A549 (cell line): ENCODE data around the gene EFEMP1. TPM values are rescaled to one million over a fixed set of nuclear protein-coding genes. Genes with fewer than 3 reads are reported as not detected.

Source experiments
- ATAC-seq, 2 experiments: fragments of 200-7000 bp in 1 of 2; fragments of >200 bp in 1 of 2; cut with Nextera tagmentation in 1 of 2; cut with Tn5 transposase in 1 of 2; 3 replicates each; pipeline versions ENCODE4 v1.8.0 to v1.9.1; 2018 to 2020; ENCODE audit warnings: mild to moderate bottlenecking in 1 of 2, moderate library complexity in 1 of 2
- CTCF ChIA-PET: fragments of 300-600 bp; sonication (Branson Sonifier 250); formaldehyde crosslinking; extraction: SDS; loops from one replicate; lab custom pipeline; 2021; ENCODE audit warnings: antibody characterized with exemption, inconsistent platforms; lab: Yijun Ruan, JAX
- POLR2A ChIA-PET: fragments of 350-600 bp; formaldehyde crosslinking; extraction: SDS; loops from one replicate; lab custom pipeline; 2021; ENCODE audit warnings: antibody characterized with exemption, inconsistent platforms; lab: Yijun Ruan, JAX
- DNase-seq, 2 experiments: peaks; one replicate each; pipeline versions ENCODE4 v3.0.0 to v3.0.0-alpha.2; 2011 to 2016; ENCODE audit warnings: low read depth in 1 of 2, low spot score in 1 of 2
- FAIRE-seq: peaks from 2 replicates; lab custom pipeline; 2011; peaks lifted over from hg19 to GRCh38; lab: Jason Lieb, UNC
- H3K27ac ChIP-seq, 2 experiments: fragments of >200 bp; sonication (Bioruptor Twin); formaldehyde crosslinking; 3 replicates each; pipeline ENCODE4 v1.5.1; 2016 to 2017
- H3K4me1 ChIP-seq: fragments of >200 bp; sonication (Bioruptor Twin); formaldehyde crosslinking; 3 replicates; pipeline ENCODE4 v1.6.1; 2016
- H3K4me2 ChIP-seq: fragments of >200 bp; sonication (Bioruptor Twin); formaldehyde crosslinking; 3 replicates; pipeline ENCODE4 v1.6.1; 2016
- H3K4me3 ChIP-seq: fragments of >200 bp; sonication (Bioruptor Twin); formaldehyde crosslinking; 3 replicates; pipeline ENCODE4 v1.5.1; 2016
- H3K9me3 ChIP-seq: fragments of >200 bp; sonication (Bioruptor Twin); formaldehyde crosslinking; 3 replicates; pipeline ENCODE4 v1.6.1; 2016
- CEBPB ChIP-seq, 2 experiments: fragments of >200 bp in 1 of 2; sonication (Bioruptor Twin) in 1 of 2; formaldehyde crosslinking in 1 of 2; IDR thresholded peaks; 2 replicates each; pipeline ENCODE4 v1.6.1; 2012 to 2016
- CHD2 ChIP-seq: fragments of 150-350 bp; IDR thresholded peaks from 2 replicates; pipeline ENCODE4 v1.6.1; 2014; ENCODE audit warnings: low read length; ENCODE audit not compliant: partially characterized antibody
- ESRRA ChIP-seq: fragments of 150-350 bp; IDR thresholded peaks from 2 replicates; pipeline ENCODE4 v1.6.1; 2014; ENCODE audit warnings: mild to moderate bottlenecking, low read length, borderline replicate concordance
- FOSB ChIP-seq: fragments of 250-450 bp; sonication (Bioruptor Pico); IDR thresholded peaks from 2 replicates; pipeline ENCODE4 v1.5.0; 2020; ENCODE audit warnings: mild to moderate bottlenecking, moderate library complexity
- HDAC2 ChIP-seq: fragments of 200-600 bp; sonication (generic); IDR thresholded peaks from 2 replicates; pipeline ENCODE4 v1.6.1; 2016
- HOXA7 ChIP-seq: fragments of 250-450 bp; sonication (Bioruptor Pico); IDR thresholded peaks from 2 replicates; pipeline ENCODE4 v1.5.0; 2020; ENCODE audit warnings: mild to moderate bottlenecking, moderate library complexity
- JUNB ChIP-seq: fragments of >200 bp; sonication (Bioruptor Twin); formaldehyde crosslinking; IDR thresholded peaks from 2 replicates; pipeline ENCODE4 v1.6.1; 2016
- KDM1A ChIP-seq: fragments of 200-600 bp; sonication (generic); IDR thresholded peaks from 2 replicates; pipeline ENCODE4 v1.6.1; 2016; ENCODE audit warnings: low read depth, mild to moderate bottlenecking
- MYC ChIP-seq: IDR thresholded peaks from 2 replicates; pipeline ENCODE4 v1.6.1; 2012; ENCODE audit warnings: mild to moderate bottlenecking, inconsistent platforms, low read length, improper control_type of control experiment, borderline replicate concordance
- NFE2L2 ChIP-seq: fragments of 150-350 bp; conservative IDR thresholded peaks from 2 replicates; pipeline ENCODE4 v1.6.1; 2014; ENCODE audit warnings: low read length
- POLR2AphosphoS2 ChIP-seq: conservative IDR thresholded peaks from 2 replicates; pipeline ENCODE4 v1.6.1; 2012; ENCODE audit warnings: low read length, improper control_type of control experiment, inconsistent platforms
- RAD21 ChIP-seq, 2 experiments: fragments of >200 bp in 1 of 2; sonication (Bioruptor Twin) in 1 of 2; formaldehyde crosslinking in 1 of 2; IDR thresholded peaks in 1 of 2; conservative IDR thresholded peaks in 1 of 2; 2 replicates in 1 of 2; 3 replicates in 1 of 2; pipeline ENCODE4 v1.6.1; 2012 to 2018; ENCODE audit warnings: inconsistent platforms in 1 of 2
- SMC3 ChIP-seq: fragments of >200 bp; sonication (Bioruptor Twin); formaldehyde crosslinking; IDR thresholded peaks from 3 replicates; pipeline ENCODE4 v1.6.1; 2018; ENCODE audit warnings: inconsistent platforms
- SREBF2 ChIP-seq: fragments of 450-650 bp; IDR thresholded peaks from 2 replicates; pipeline ENCODE4 v1.6.1; 2014; ENCODE audit warnings: mild to moderate bottlenecking, moderate library complexity
- TFCP2L1 ChIP-seq: fragments of 250-450 bp; sonication (Bioruptor Pico); IDR thresholded peaks from 2 replicates; pipeline ENCODE4 v1.5.0; 2021; ENCODE audit warnings: mild to moderate bottlenecking
- TP53 ChIP-seq: fragments of 250-450 bp; sonication (Bioruptor Pico); IDR thresholded peaks from 2 replicates; pipeline ENCODE4 v1.5.0; 2021; ENCODE audit warnings: mild to moderate bottlenecking, moderate library complexity
- ZFP36 ChIP-seq: fragments of 450-650 bp; IDR thresholded peaks from 2 replicates; pipeline ENCODE4 v1.6.1; 2014; ENCODE audit warnings: borderline replicate concordance; ENCODE audit not compliant: partially characterized antibody
- ZNF302 ChIP-seq: fragments of 250-450 bp; sonication (Bioruptor Pico); IDR thresholded peaks from 2 replicates; pipeline ENCODE4 v1.9.0; 2021; ENCODE audit warnings: inconsistent platforms, mild to moderate bottlenecking, moderate library complexity
- WGBS: methylation state at CpG from one replicate; pipeline ENCODE4 v1.1.6; 2017; ENCODE audit errors: missing lambda C conversion rate; 5-methylcytosine and 5-hydroxymethylcytosine counted together
- polyA plus RNA-seq, 4 experiments: library from polyadenylated mRNA; depleted of rRNA in 3 of 4; stranded (reverse); fragments of >200 nt; fragmentation: RNase III in 1 of 4; extraction: RNeasy Plus Mini Kit Qiagen cat#74134 plus additional on column Dnase treatment in 1 of 4; gene quantifications; 2 replicates in 3 of 4; 3 replicates in 1 of 4; pipeline ENCODE4 v1.2.3, GENCODE V29; 2011 to 2017
- TF ChIP-seq, protein P1 (sequence below): fragments of >200 bp; sonication (Bioruptor Twin); formaldehyde crosslinking; IDR thresholded peaks from 2 replicates; pipeline ENCODE4 v1.6.1; 2016
- TF ChIP-seq, protein P2 (sequence below): fragments of 250-450 bp; sonication (Bioruptor Pico); IDR thresholded peaks from 2 replicates; pipeline ENCODE4 v1.5.0; 2020; ENCODE audit warnings: low read depth, mild to moderate bottlenecking, moderate library complexity

EFEMP1 gene
- polyA plus RNA-seq, 2 of the 4 experiments (the other 2 are of a cell fraction) = 48.5 to 59.2 TPM

DNA sequence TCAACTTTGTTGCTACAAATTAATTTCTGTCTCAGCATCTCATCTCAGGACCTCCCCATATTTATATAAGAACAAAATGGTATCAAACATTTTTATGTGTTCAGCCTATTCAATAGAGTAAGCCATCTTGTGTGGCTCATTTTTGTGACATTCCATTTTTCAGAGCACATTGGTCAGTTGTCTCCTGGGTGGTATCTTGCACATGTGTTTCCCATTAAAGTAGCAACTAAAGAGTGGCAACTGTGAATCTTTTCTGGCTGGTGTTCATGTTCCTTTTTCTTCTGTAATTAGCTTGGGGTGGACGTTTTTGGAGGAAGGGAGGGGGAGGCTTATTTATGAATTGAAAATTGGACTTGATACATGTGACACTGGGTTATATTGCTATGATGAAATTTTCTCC lies 45.4 kb upstream of the EFEMP1 start:
- H3K27ac ChIP-seq = no peak overlapping the region
- 0% methylated on average over 1 of the region's 1 CpG for WGBS
- H3K9me3 ChIP-seq = no peaks in the 10 kb centered on the region
- H3K4me3 ChIP-seq = no peak overlapping the region
- peaks cover 7% of the 10 kb centered on the region; the same call in 2 of the 3 replicates for H3K4me1 ChIP-seq
- ATAC-seq (no peak), DNase-seq (no peak), FAIRE-seq (no peak)
- POLR2A ChIA-PET = no interaction called here
- H3K4me2 ChIP-seq = no peak overlapping the region
- TF ChIP-seq TP53 (CRISPR knock-in tag) = no peak
- TF ChIP-seq ZNF302 (CRISPR knock-in tag) = no peak
- TF ChIP-seq SREBF2 = no peak
- TF ChIP-seq ESRRA = no peak
- no peak for TF ChIP-seq CEBPB (IDR thresholded peaks at IDR 0.05)
- no peak for TF ChIP-seq CHD2
- no peak for TF ChIP-seq ZFP36
- no peak for TF ChIP-seq TFCP2L1 (CRISPR knock-in tag)
- no peak for TF ChIP-seq KDM1A
- no peak for TF ChIP-seq HDAC2
- TF ChIP-seq POLR2AphosphoS2 = no peak
- no peak for TF ChIP-seq HOXA7 (CRISPR knock-in tag)
- TF ChIP-seq SMC3 = no peak
- TF ChIP-seq MYC = no peak
- TF ChIP-seq, protein P1, sequence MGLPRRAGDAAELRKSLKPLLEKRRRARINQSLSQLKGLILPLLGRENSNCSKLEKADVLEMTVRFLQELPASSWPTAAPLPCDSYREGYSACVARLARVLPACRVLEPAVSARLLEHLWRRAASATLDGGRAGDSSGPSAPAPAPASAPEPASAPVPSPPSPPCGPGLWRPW = no peak
- TF ChIP-seq FOSB (CRISPR knock-in tag) = no peak
- CTCF ChIA-PET = interaction anchor here (1.1 to 1.6 kb wide), 3 partner anchors 8 to 197 kb away, joined by 3 to 4 read pairs (median 3); no protein-coding TSS in a partner anchor

DNA sequence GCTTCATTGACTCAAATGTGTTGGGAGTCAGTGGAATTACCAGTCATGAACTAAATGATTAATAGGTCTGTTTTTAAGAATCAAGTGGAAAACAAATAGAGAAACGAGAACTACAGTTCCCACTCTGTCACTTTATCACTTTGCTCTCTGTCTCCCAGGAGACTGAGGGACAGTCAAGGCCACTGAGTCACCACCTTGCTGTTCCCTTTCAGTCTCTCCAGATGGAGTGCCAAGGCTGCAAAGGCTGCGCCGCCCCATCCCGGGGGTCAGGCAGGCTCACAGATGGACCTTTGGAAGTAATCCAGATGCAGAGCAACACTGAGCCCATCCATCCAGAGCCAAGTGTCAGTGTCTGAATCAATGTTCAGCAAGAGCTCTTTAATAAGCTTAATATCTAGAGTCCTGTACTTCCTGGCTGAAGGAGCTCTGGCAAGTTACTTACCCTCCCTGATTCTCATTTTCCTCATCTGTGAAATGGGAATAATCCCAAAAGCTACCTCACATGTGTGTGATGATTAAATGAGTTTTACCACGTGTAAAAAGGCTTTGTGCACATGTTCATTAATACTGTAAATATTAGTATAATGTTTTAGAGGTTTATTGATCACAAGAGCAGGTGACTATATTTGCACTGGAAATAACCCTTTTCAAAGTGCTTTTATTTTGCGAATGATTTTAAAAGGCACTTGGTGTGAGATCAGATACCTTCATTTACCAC lies 43.0 kb upstream of the EFEMP1 start:
- FAIRE-seq = no peak
- CTCF ChIA-PET = interaction anchor here (0.7 to 9.7 kb wide), 9 partner anchors 13 to 249 kb away, joined by 3 to 148 read pairs (median 4); no protein-coding TSS in a partner anchor
- peaks cover 8% of the 10 kb centered on the region; the same call in 2 of the 3 replicates for H3K4me1 ChIP-seq
- TF ChIP-seq RAD21 (conservative IDR thresholded peaks at IDR 0.05 in 1 of 2, IDR thresholded peaks at IDR 0.05 in 1 of 2) (0 out of 5 replicates have a peak, but pooled peaks of 1 of the 2 experiments have one; percentile 17), JUNB (no peak)
- TF ChIP-seq, all 56 proteins: peak for 1
- 36% methylated on average over 6 of the region's 6 CpGs for WGBS
- H3K9me3 ChIP-seq = no peaks in the 10 kb centered on the region
- POLR2A ChIA-PET = no interaction called here
- no peak overlapping the region for H3K4me3 ChIP-seq
- H3K4me2 ChIP-seq = no peak overlapping the region; the same call in 2 of the 3 replicates
- peak in 1 of 2 experiments; percentile 33 for DNase-seq
- peak overlapping the region in 1 of 2 experiments; percentile 48; a peak in 3 of 6 replicates for H3K27ac ChIP-seq
- ATAC-seq = peak in 1 of 2 experiments; percentile 40; a peak in 1 of 6 replicates

DNA sequence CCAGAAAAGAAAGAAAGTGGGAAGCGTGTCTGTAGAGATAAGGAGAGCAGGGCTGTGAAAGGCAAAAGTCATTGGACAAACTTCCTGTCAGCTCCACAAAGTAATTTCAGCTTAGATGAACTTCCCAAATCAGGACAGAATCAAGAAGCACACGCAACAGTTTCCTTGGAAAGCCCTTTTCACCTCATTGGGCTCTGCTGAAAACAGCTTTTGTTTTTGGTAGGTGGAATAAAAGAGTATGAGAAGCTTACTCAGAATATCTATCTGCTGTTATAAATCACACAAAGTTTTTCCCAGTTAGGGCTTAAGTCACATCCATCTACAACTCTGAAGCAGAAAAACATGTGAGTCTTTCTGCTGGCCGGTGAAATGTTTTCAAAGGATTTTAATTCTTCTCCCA lies 42.4 kb upstream of the EFEMP1 start:
- ATAC-seq (no peak; a peak in 1 of 6 replicates), FAIRE-seq (peak; percentile 23), DNase-seq (no peak)
- WGBS = 73% methylated on average over 3 of the region's 3 CpGs
- ChIA-PET POLR2A (interaction anchor here (0.5 kb wide), 1 partner anchor 290 kb away, joined by 3 read pairs; no protein-coding TSS in a partner anchor), CTCF (interaction anchor here (1.8 to 9.7 kb wide), 5 partner anchors 14 to 249 kb away, joined by 4 to 148 read pairs (median 6); no protein-coding TSS in a partner anchor)
- Histone ChIP-seq H3K4me2 (no peak overlapping the region), H3K4me1 (peaks cover 12% of the 10 kb centered on the region), H3K9me3 (no peaks in the 10 kb centered on the region), H3K27ac (peak overlapping the region; percentile 5 to 48; a peak in 3 of 6 replicates), H3K4me3 (no peak overlapping the region)
- TF ChIP-seq NFE2L2 = no peak
- TF ChIP-seq, protein P2, sequence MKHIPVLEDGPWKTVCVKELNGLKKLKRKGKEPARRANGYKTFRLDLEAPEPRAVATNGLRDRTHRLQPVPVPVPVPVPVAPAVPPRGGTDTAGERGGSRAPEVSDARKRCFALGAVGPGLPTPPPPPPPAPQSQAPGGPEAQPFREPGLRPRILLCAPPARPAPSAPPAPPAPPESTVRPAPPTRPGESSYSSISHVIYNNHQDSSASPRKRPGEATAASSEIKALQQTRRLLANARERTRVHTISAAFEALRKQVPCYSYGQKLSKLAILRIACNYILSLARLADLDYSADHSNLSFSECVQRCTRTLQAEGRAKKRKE (CRISPR knock-in tag) = no peak
- TF ChIP-seq, protein P1 = no peak
